ENCODE measurements around the gene PCDHB16.

- TF ChIP-seq, protein P1, sequence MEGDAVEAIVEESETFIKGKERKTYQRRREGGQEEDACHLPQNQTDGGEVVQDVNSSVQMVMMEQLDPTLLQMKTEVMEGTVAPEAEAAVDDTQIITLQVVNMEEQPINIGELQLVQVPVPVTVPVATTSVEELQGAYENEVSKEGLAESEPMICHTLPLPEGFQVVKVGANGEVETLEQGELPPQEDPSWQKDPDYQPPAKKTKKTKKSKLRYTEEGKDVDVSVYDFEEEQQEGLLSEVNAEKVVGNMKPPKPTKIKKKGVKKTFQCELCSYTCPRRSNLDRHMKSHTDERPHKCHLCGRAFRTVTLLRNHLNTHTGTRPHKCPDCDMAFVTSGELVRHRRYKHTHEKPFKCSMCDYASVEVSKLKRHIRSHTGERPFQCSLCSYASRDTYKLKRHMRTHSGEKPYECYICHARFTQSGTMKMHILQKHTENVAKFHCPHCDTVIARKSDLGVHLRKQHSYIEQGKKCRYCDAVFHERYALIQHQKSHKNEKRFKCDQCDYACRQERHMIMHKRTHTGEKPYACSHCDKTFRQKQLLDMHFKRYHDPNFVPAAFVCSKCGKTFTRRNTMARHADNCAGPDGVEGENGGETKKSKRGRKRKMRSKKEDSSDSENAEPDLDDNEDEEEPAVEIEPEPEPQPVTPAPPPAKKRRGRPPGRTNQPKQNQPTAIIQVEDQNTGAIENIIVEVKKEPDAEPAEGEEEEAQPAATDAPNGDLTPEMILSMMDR (IDR thresholded peaks at IDR 0.05) = no peak
- no peak for TF ChIP-seq EP300 (IDR thresholded peaks at IDR 0.05)
- no peak for TF ChIP-seq POLR2A (IDR thresholded peaks at IDR 0.05)
- TF ChIP-seq POLR2AphosphoS5 (IDR thresholded peaks at IDR 0.05) = no peak
These were observed 6.3 kb upstream of the PCDHB16 start for GRCh38 chr5:141175933-141176332.
